Activated T-cell treated with anti-CD3 and anti-CD28 coated beads, Interleukin-2, amount 50 U/mL, for 4 hours (primary cell): ENCODE measurements around the gene SEMA3A. TPM values are rescaled to one million over a fixed set of nuclear protein-coding genes. Genes with fewer than 3 reads are reported as not detected.

ENCODE experiments used
- ATAC-seq, 2 donors: fragments of 200-7000 bp; cut with Tn5 transposase; one replicate each; pipeline ENCODE4 v1.10.0; 2021
- DNase-seq: peaks from one replicate; pipeline ENCODE4 v3.0.0-alpha.2; 2020
- H3K27me3 Mint-ChIP-seq: one replicate; pipeline ENCODE4 v1.8.0; 2021; ENCODE audit warnings: low read depth, mixed read lengths
- H3K36me3 Mint-ChIP-seq: one replicate; pipeline ENCODE4 v1.8.0; 2022; ENCODE audit warnings: mixed read lengths; ENCODE audit not compliant: insufficient read depth
- H3K4me1 Mint-ChIP-seq: one replicate; pipeline ENCODE4 v1.8.0; 2021; ENCODE audit warnings: low read depth, mixed read lengths
- H3K4me3 Mint-ChIP-seq: one replicate; pipeline ENCODE4 v1.8.0; 2021; ENCODE audit warnings: mild to moderate bottlenecking, moderate library complexity, mixed read lengths
- H3K9me3 Mint-ChIP-seq: one replicate; pipeline ENCODE4 v1.8.0; 2021; ENCODE audit warnings: mixed read lengths
- total RNA-seq, 3 donors: library from RNA; stranded (reverse); gene quantifications; one replicate each; pipeline ENCODE4 v1.2.1, GENCODE V29; 2021

The SEMA3A gene
- total RNA-seq, 3 donors from 2014 or later = 0.03 to 0.11 (median 0.08) TPM

GRCh38 chr7:84040355-84040754 lies 154.2 kb downstream of the SEMA3A start:
- Mint-ChIP-seq H3K36me3 (no peaks in the 10 kb centered on the region), H3K27me3 (no peaks in the 10 kb centered on the region), H3K4me1 (no peaks in the 10 kb centered on the region), H3K9me3 (no peaks in the 10 kb centered on the region), H3K4me3 (no peak overlapping the region)
- DNase-seq (no peak), ATAC-seq (no peak)

GRCh38 chr7:84039432-84039831 lies 155.2 kb downstream of the SEMA3A start:
- Mint-ChIP-seq H3K27me3 (no peaks in the 10 kb centered on the region), H3K4me1 (no peaks in the 10 kb centered on the region), H3K9me3 (no peaks in the 10 kb centered on the region), H3K4me3 (no peak overlapping the region), H3K36me3 (no peaks in the 10 kb centered on the region)
- no peak for ATAC-seq
- no peak for DNase-seq

GRCh38 chr7:84027678-84028077 lies 166.9 kb downstream of the SEMA3A start:
- Mint-ChIP-seq H3K4me1 (no peaks in the 10 kb centered on the region), H3K27me3 (no peaks in the 10 kb centered on the region), H3K9me3 (no peaks in the 10 kb centered on the region), H3K36me3 (no peaks in the 10 kb centered on the region), H3K4me3 (no peak overlapping the region)
- no peak for DNase-seq
- no peak for ATAC-seq

DNA sequence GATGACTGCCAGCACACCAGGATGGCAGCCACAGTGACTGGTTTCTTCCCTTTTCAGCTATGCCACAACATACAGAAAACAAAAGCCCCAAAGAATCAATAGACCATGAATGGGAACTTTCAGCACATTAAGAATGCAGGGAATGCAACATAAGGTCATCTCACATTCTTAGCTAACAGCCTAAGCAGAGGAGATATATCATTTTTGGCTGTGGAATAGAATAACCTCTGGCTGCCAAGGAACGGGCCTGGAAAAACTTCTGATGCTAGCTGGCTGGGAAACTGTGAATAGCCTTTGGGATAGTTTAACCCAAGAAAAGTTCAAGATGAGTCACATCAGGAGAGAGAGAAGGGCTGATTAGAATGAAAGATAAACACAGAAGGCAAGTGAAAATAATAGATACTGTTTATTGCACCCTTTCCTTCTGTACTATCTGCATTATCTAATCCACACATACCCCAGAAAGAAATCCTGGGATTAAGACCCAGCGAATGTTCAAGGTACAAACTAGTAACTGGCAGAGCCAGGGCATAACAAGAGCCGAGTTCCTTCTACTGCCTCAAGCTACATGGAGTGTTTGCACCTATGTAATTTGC lies 169.2 kb downstream of the SEMA3A start:
- DNase-seq (no peak), ATAC-seq (no peak)
- no peak overlapping the region for H3K4me3 Mint-ChIP-seq
- no peaks in the 10 kb centered on the region for H3K9me3 Mint-ChIP-seq
- no peaks in the 10 kb centered on the region for H3K27me3 Mint-ChIP-seq
- no peaks in the 10 kb centered on the region for H3K4me1 Mint-ChIP-seq
- no peaks in the 10 kb centered on the region for H3K36me3 Mint-ChIP-seq

- no peaks in the 10 kb centered on the region for H3K27me3 Mint-ChIP-seq
- H3K4me3 Mint-ChIP-seq = no peak overlapping the region
- no peaks in the 10 kb centered on the region for H3K4me1 Mint-ChIP-seq
- DNase-seq (no peak), ATAC-seq (no peak)
- no peaks in the 10 kb centered on the region for H3K36me3 Mint-ChIP-seq
- no peaks in the 10 kb centered on the region for H3K9me3 Mint-ChIP-seq
Measured at GRCh38 chr7:84022684-84023308, 171.8 kb downstream of the SEMA3A start.

- no peak overlapping the region for H3K4me3 Mint-ChIP-seq
- DNase-seq (no peak), ATAC-seq (no peak)
- H3K9me3 Mint-ChIP-seq = no peaks in the 10 kb centered on the region
- no peaks in the 10 kb centered on the region for H3K36me3 Mint-ChIP-seq
- no peaks in the 10 kb centered on the region for H3K27me3 Mint-ChIP-seq
- H3K4me1 Mint-ChIP-seq = no peaks in the 10 kb centered on the region
Measured at GRCh38 chr7:84022009-84022408, 172.6 kb downstream of the SEMA3A start.

DNA sequence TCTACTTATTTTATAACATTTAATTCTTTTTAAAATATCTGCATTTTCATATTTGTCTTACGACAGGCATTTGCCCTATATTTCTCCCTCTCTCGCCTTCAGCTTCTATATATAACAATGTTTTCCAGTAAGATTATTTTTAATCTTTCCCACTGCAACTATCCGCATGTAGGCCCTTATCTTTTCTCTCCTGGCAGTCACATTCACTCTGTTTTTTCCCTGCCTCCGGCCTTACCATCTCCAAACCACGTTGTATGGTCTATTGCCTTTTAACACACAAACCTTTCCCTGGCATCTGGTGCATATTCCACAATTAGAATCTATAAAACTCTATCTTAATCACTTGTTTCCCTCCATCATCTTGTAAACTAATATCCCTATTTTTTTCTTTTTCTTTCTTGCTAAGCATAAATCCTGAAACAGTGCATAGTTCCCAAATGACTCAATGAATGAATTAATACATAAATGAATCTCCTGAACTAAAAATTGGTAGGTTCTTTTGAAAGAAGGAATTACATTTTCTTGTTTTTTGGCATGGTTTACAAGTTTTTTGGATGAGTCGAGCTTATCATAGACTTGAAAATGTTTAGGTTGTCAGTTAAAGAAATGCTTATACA lies 173.2 kb downstream of the SEMA3A start:
- ATAC-seq (no peak), DNase-seq (no peak)
- no peaks in the 10 kb centered on the region for H3K36me3 Mint-ChIP-seq
- H3K4me1 Mint-ChIP-seq = no peaks in the 10 kb centered on the region
- no peaks in the 10 kb centered on the region for H3K9me3 Mint-ChIP-seq
- H3K27me3 Mint-ChIP-seq = no peaks in the 10 kb centered on the region
- H3K4me3 Mint-ChIP-seq = no peak overlapping the region

DNA sequence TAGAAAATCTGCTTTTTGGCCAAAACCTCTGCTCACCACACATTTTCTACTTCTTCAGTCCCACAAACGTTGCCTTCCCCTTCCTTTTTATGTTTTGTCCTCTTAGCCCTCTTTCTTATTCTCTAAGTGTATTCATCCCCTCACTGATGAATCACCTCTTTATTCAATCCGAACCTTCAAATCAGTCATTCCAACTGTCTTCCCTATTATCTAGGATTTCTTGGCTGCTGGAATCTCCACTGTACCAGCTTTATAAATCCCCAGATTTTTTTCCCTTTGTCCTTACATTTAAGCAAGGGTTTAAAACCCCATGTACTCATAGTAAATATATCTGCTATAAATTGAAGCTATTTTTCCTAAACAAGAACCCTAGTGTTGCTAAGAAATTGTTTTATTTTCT lies 176.9 kb downstream of the SEMA3A start:
- no peak for DNase-seq
- Mint-ChIP-seq H3K27me3 (no peaks in the 10 kb centered on the region), H3K4me1 (no peaks in the 10 kb centered on the region), H3K36me3 (no peaks in the 10 kb centered on the region), H3K9me3 (no peaks in the 10 kb centered on the region), H3K4me3 (no peak overlapping the region)
- no peak for ATAC-seq

DNA sequence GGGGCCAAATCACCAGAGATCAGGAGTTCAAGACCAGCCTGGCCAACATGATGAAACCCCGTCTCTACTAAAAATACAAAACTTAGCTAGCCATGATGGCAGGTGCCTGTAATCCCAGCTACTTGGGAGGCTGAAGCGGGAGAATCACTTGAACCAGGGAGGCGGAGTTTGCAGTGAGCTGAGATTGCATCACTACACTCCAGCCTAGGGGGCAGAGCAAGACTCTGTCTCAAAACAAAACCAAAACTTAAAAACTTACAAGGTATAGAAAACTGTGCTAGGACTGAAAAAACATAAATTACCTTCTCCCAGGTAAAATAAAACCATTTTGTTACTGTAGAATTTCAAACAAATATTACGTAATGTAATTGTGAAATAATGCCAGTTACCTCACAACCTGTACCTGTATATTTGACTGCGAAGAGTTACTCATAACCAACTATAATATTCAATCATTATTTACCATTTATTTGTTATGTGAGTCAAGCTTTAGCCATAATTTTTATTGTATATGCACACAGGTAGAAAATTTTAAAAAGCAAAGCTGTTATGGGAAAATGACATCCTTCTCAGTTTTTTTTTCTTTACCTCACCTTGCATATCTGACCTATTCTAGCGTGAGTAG lies 180.9 kb downstream of the SEMA3A start:
- H3K36me3 Mint-ChIP-seq = no peaks in the 10 kb centered on the region
- DNase-seq (no peak), ATAC-seq (no peak)
- H3K27me3 Mint-ChIP-seq = no peaks in the 10 kb centered on the region
- no peaks in the 10 kb centered on the region for H3K9me3 Mint-ChIP-seq
- H3K4me3 Mint-ChIP-seq = no peak overlapping the region
- no peaks in the 10 kb centered on the region for H3K4me1 Mint-ChIP-seq

GRCh38 chr7:84009782-84010181 lies 184.8 kb downstream of the SEMA3A start:
- no peak overlapping the region for H3K4me3 Mint-ChIP-seq
- no peaks in the 10 kb centered on the region for H3K27me3 Mint-ChIP-seq
- ATAC-seq (no peak), DNase-seq (no peak)
- no peaks in the 10 kb centered on the region for H3K4me1 Mint-ChIP-seq
- no peaks in the 10 kb centered on the region for H3K9me3 Mint-ChIP-seq
- no peaks in the 10 kb centered on the region for H3K36me3 Mint-ChIP-seq

- H3K27me3 Mint-ChIP-seq = no peaks in the 10 kb centered on the region
- H3K4me3 Mint-ChIP-seq = no peak overlapping the region
- DNase-seq = no peak
- no peaks in the 10 kb centered on the region for H3K9me3 Mint-ChIP-seq
- ATAC-seq = no peak
- no peaks in the 10 kb centered on the region for H3K36me3 Mint-ChIP-seq
- H3K4me1 Mint-ChIP-seq = no peaks in the 10 kb centered on the region
Measured at GRCh38 chr7:84009051-84009450, 185.5 kb downstream of the SEMA3A start.

GRCh38 chr7:84003191-84003590 lies 191.4 kb downstream of the SEMA3A start:
- Mint-ChIP-seq H3K9me3 (no peaks in the 10 kb centered on the region), H3K36me3 (no peaks in the 10 kb centered on the region), H3K4me1 (no peaks in the 10 kb centered on the region), H3K27me3 (no peaks in the 10 kb centered on the region), H3K4me3 (no peak overlapping the region)
- DNase-seq = no peak
- no peak for ATAC-seq

GRCh38 chr7:84002348-84002747 lies 192.2 kb downstream of the SEMA3A start:
- Mint-ChIP-seq H3K4me3 (no peak overlapping the region), H3K9me3 (no peaks in the 10 kb centered on the region), H3K4me1 (no peaks in the 10 kb centered on the region), H3K36me3 (no peaks in the 10 kb centered on the region), H3K27me3 (no peaks in the 10 kb centered on the region)
- DNase-seq = no peak
- no peak for ATAC-seq

GRCh38 chr7:83996879-83997278 lies 197.7 kb downstream of the SEMA3A start:
- DNase-seq (no peak), ATAC-seq (no peak)
- Mint-ChIP-seq H3K4me1 (no peaks in the 10 kb centered on the region), H3K36me3 (no peaks in the 10 kb centered on the region), H3K9me3 (no peaks in the 10 kb centered on the region), H3K4me3 (no peak overlapping the region), H3K27me3 (no peaks in the 10 kb centered on the region)

DNA sequence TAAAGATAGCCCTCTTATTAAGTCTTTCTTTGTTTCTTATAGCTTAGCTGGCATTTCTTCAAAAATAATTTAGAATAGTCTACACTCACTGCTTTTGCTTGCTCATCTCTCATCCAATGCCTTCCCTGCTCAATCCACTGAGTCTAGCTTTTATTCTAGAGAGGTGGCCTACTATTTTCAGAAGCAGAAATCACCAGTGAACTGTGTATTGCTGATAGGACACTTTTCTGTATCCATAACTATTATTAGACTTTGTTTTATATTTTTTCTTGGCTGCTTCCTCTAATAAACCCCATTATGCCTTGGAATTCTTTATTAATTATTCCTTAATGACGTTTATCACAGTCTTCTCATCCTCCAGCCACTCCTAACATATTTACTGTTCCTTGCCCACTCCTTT lies 206.8 kb downstream of the SEMA3A start:
- Mint-ChIP-seq H3K4me3 (no peak overlapping the region), H3K4me1 (no peaks in the 10 kb centered on the region), H3K36me3 (no peaks in the 10 kb centered on the region), H3K27me3 (no peaks in the 10 kb centered on the region), H3K9me3 (no peaks in the 10 kb centered on the region)
- DNase-seq (no peak), ATAC-seq (no peak)
